ENCODE measurements around the gene SPAG9. TPM values are rescaled to one million over a fixed set of nuclear protein-coding genes. Genes with fewer than 3 reads are reported as not detected.

SPAG9 gene
- total RNA-seq, 2 donors from 2014 or later: 46.0 to 67.0 TPM

- H3K27ac ChIP-seq: no peak overlapping the region
- no peak for DNase-seq
- H3K36me3 ChIP-seq: peaks cover 5% of the 10 kb centered on the region
- H3K27me3 ChIP-seq: no peaks in the 10 kb centered on the region
- TF ChIP-seq CTCF (IDR thresholded peaks at IDR 0.05): no peak
- no peaks in the 10 kb centered on the region for H3K9me3 ChIP-seq
- no peak overlapping the region for H3K4me3 ChIP-seq
- H3K4me1 ChIP-seq: no peaks in the 10 kb centered on the region
- no peak overlapping the region for H3K9ac ChIP-seq (ENCODE audit: low read depth in 2 of 2, low read length in 2 of 2)
- intact Hi-C loops (cut with DNase I): no loop called here
Observed at GRCh38 chr17:51078009-51078592, 42.6 kb downstream of the SPAG9 start.

- DNase-seq: no peak
Observed at GRCh38 chr17:51076821-51077220, 43.8 kb downstream of the SPAG9 start.

GRCh38 chr17:51071556-51071955 is 49.1 kb downstream of the SPAG9 start:
- H3K9me3 ChIP-seq: no peaks in the 10 kb centered on the region
- TF ChIP-seq CTCF (IDR thresholded peaks at IDR 0.05): no peak
- intact Hi-C loops (cut with DNase I): no loop called here
- no peaks in the 10 kb centered on the region for H3K4me1 ChIP-seq
- no peaks in the 10 kb centered on the region for H3K27me3 ChIP-seq
- H3K36me3 ChIP-seq: no peaks in the 10 kb centered on the region
- H3K9ac ChIP-seq (ENCODE audit: low read depth in 2 of 2, low read length in 2 of 2): no peak overlapping the region
- no peak for DNase-seq
- H3K27ac ChIP-seq: no peak overlapping the region
- no peak overlapping the region for H3K4me3 ChIP-seq

More at GRCh38 chr17:51076821-51077220, 43.8 kb downstream of the SPAG9 start:
- no peaks in the 10 kb centered on the region for H3K9me3 ChIP-seq
- TF ChIP-seq CTCF (IDR thresholded peaks at IDR 0.05): no peak
- no peaks in the 10 kb centered on the region for H3K27me3 ChIP-seq
- intact Hi-C loops (cut with DNase I): no loop called here
- peaks cover 5% of the 10 kb centered on the region for H3K36me3 ChIP-seq
- no peak overlapping the region for H3K9ac ChIP-seq (ENCODE audit: low read depth in 2 of 2, low read length in 2 of 2)
- H3K4me3 ChIP-seq: no peak overlapping the region
- H3K27ac ChIP-seq: no peak overlapping the region
- no peaks in the 10 kb centered on the region for H3K4me1 ChIP-seq

GRCh38 chr17:51065466-51065865 is 55.2 kb downstream of the SPAG9 start:
- Histone ChIP-seq H3K9me3 (no peaks in the 10 kb centered on the region), H3K4me3 (no peak overlapping the region), H3K4me1 (no peaks in the 10 kb centered on the region), H3K36me3 (no peaks in the 10 kb centered on the region), H3K9ac (ENCODE audit: low read depth in 2 of 2, low read length in 2 of 2) (no peak overlapping the region), H3K27me3 (no peaks in the 10 kb centered on the region), H3K27ac (no peak overlapping the region)
- DNase-seq: no peak
- intact Hi-C loops (cut with DNase I): no loop called here
- no peak for TF ChIP-seq CTCF (IDR thresholded peaks at IDR 0.05)

- no peak for DNase-seq
- Histone ChIP-seq H3K4me1 (no peaks in the 10 kb centered on the region), H3K27me3 (no peaks in the 10 kb centered on the region), H3K4me3 (no peak overlapping the region), H3K9me3 (no peaks in the 10 kb centered on the region), H3K27ac (no peak overlapping the region), H3K36me3 (no peaks in the 10 kb centered on the region), H3K9ac (ENCODE audit: low read depth in 2 of 2, low read length in 2 of 2) (no peak overlapping the region)
- TF ChIP-seq CTCF (IDR thresholded peaks at IDR 0.05): no peak
- intact Hi-C loops (cut with DNase I): no loop called here
Observed at GRCh38 chr17:51064061-51064735, 56.5 kb downstream of the SPAG9 start.

Measured in colonic mucosa (tissue), 4 donors.